ENCODE measurements around the gene INTS3.
"Not testable (repeated sequence)": the region's sequence is repeated elsewhere in the genome, so short reads cannot be mapped to it uniquely, and the experiment has no call there.

Gene INTS3

GRCh38 chr1:153778824-153779519 is 51.1 kb downstream of the INTS3 start:
- DNase-seq (ENCODE audit: low spot score): no peak

- DNase-seq (ENCODE audit: low spot score): no peak
Measured at GRCh38 chr1:153779781-153780541, 52.1 kb downstream of the INTS3 start.

GRCh38 chr1:153780551-153780950 is 52.7 kb downstream of the INTS3 start:
- no peak for DNase-seq (ENCODE audit: low spot score)

GRCh38 chr1:153782648-153783047 is 54.8 kb downstream of the INTS3 start:
- DNase-seq (ENCODE audit: low spot score): not testable (repeated sequence)

GRCh38 chr1:153783233-153784190 is 55.7 kb downstream of the INTS3 start:
- peak; percentile 97 for DNase-seq (ENCODE audit: low spot score)

- DNase-seq (ENCODE audit: low spot score): no peak
Measured at GRCh38 chr1:153786038-153786790, 58.4 kb downstream of the INTS3 start.

- DNase-seq (ENCODE audit: low spot score): no peak
Measured at GRCh38 chr1:153789478-153790034, 61.7 kb downstream of the INTS3 start.

GRCh38 chr1:153790313-153790965 is 62.6 kb downstream of the INTS3 start:
- DNase-seq (ENCODE audit: low spot score): no peak

- DNase-seq (ENCODE audit: low spot score): no peak
Measured at GRCh38 chr1:153790966-153791647, 63.3 kb downstream of the INTS3 start.

GRCh38 chr1:153791648-153792253 is 63.9 kb downstream of the INTS3 start:
- DNase-seq (ENCODE audit: low spot score): no peak

GRCh38 chr1:153792631-153793041 is 64.8 kb downstream of the INTS3 start:
- DNase-seq (ENCODE audit: low spot score): no peak

GRCh38 chr1:153793261-153793972 is 65.6 kb downstream of the INTS3 start:
- DNase-seq (ENCODE audit: low spot score): peak; percentile 53

- DNase-seq (ENCODE audit: low spot score): no peak
Measured at GRCh38 chr1:153793973-153794615, 66.2 kb downstream of the INTS3 start.

GRCh38 chr1:153794624-153795329 is 66.9 kb downstream of the INTS3 start:
- DNase-seq (ENCODE audit: low spot score): peak; percentile 52

- no peak for DNase-seq (ENCODE audit: low spot score)
Measured at GRCh38 chr1:153795330-153795837, 67.5 kb downstream of the INTS3 start.

GRCh38 chr1:153795934-153796785 is 68.3 kb downstream of the INTS3 start:
- DNase-seq (ENCODE audit: low spot score): no peak
